NCI-H187 treated with DMSO at 0.1 percent for 48 hours (cell line): Measurements from ENCODE around the gene PMPCA.
"Not testable (repeated sequence)": the region's sequence is repeated elsewhere in the genome, so short reads cannot be mapped to it uniquely, and the experiment has no call there.

Experiments used
- DNase-seq: peaks from one replicate; lab custom pipeline; 2025; lab: John Stamatoyannopoulos, UW

The PMPCA gene

GRCh38 chr9:136394312-136395019, 16.0 kb upstream of the PMPCA start:
- no peak for DNase-seq

GRCh38 chr9:136395020-136395340, 15.5 kb upstream of the PMPCA start:
- DNase-seq, result no peak

GRCh38 chr9:136395345-136396218, 14.9 kb upstream of the PMPCA start:
- DNase-seq, result no peak

- no peak for DNase-seq
Measured at GRCh38 chr9:136396219-136396515, 14.3 kb upstream of the PMPCA start.

GRCh38 chr9:136397643-136398042, 12.8 kb upstream of the PMPCA start:
- no peak for DNase-seq

- no peak for DNase-seq
Measured at GRCh38 chr9:136398286-136398685, 12.2 kb upstream of the PMPCA start.

- no peak for DNase-seq
Measured at GRCh38 chr9:136399176-136400037, 11.1 kb upstream of the PMPCA start.

GRCh38 chr9:136400038-136400834, 10.2 kb upstream of the PMPCA start, which contains the start of gene SNAPC4:
SNAPC4 (minus strand) TSS chr9:136400170; CDS start chr9:136398428, 1,742 bp downstream.
- DNase-seq, result no peak

GRCh38 chr9:136401173-136401922, 9.1 kb upstream of the PMPCA start:
- DNase-seq, result no peak

- DNase-seq, result no peak
Measured at GRCh38 chr9:136402067-136402466, 8.4 kb upstream of the PMPCA start.

- no peak for DNase-seq
Measured at GRCh38 chr9:136403538-136403914, 6.9 kb upstream of the PMPCA start.

- DNase-seq, result no peak
Measured at GRCh38 chr9:136403915-136404800, 6.3 kb upstream of the PMPCA start.

- no peak for DNase-seq
Measured at GRCh38 chr9:136404801-136405136, 5.7 kb upstream of the PMPCA start.

GRCh38 chr9:136405481-136405880, 5.0 kb upstream of the PMPCA start:
- DNase-seq, result no peak

GRCh38 chr9:136405904-136406303, 4.6 kb upstream of the PMPCA start:
- not testable (repeated sequence) for DNase-seq

- not testable (repeated sequence) for DNase-seq
Measured at GRCh38 chr9:136407061-136407460, 3.4 kb upstream of the PMPCA start.

GRCh38 chr9:136407911-136408310, 2.5 kb upstream of the PMPCA start:
- DNase-seq, result no peak

GRCh38 chr9:136409557-136410455, 652 bp upstream of the PMPCA start:
- no peak for DNase-seq

GRCh38 chr9:136411378-136411777, 920 bp downstream of the PMPCA start:
- no peak for DNase-seq
